Esophagus squamous epithelium (tissue), 5 donors: ENCODE results near the gene MBNL1. TPM values are rescaled to one million over a fixed set of nuclear protein-coding genes. Genes with fewer than 3 reads are reported as not detected.

Experiments used
- DNase-seq: peaks from one replicate; lab custom pipeline; 2025; lab: John Stamatoyannopoulos, UW
- H3K27ac ChIP-seq, 4 donors: fragments of 200-600 bp; sonication (generic); one replicate each; pipeline ENCODE4 v1.5.1; 2016 to 2019; ENCODE audit warnings: mild to moderate bottlenecking in 1 of 4
- H3K27me3 ChIP-seq, 4 donors: fragments of 200-600 bp; sonication (generic); 1 replicate in 3 of 4; 2 replicates in 1 of 4; pipeline versions ENCODE4 v1.5.1 to v1.6.0; 2017 to 2021; ENCODE audit warnings: antibody characterized with exemption in 1 of 4
- H3K36me3 ChIP-seq, 3 donors: fragments of 200-600 bp; sonication (generic); one replicate each; pipeline ENCODE4 v1.5.1; 2016 to 2019
- H3K4me1 ChIP-seq, 3 donors: fragments of 200-600 bp; sonication (generic); one replicate each; pipeline ENCODE4 v1.5.1; 2017 to 2019
- H3K4me3 ChIP-seq, 4 donors: fragments of 200-600 bp; sonication (generic); 1 replicate in 3 of 4; 2 replicates in 1 of 4; pipeline ENCODE4 v1.5.1; 2016 to 2019; ENCODE audit warnings: mild to moderate bottlenecking in 2 of 4, moderate library complexity in 1 of 4
- H3K9me3 ChIP-seq, 3 donors: fragments of 200-600 bp; sonication (generic); one replicate each; pipeline ENCODE4 v1.5.1; 2016 to 2019
- POLR2A ChIP-seq, 4 donors: fragments of 450-650 bp; IDR thresholded peaks; one replicate each; pipeline ENCODE4 v1.6.1; 2017; ENCODE audit warnings: antibody characterized with exemption in 4 of 4, mild to moderate bottlenecking in 4 of 4, moderate library complexity in 3 of 4
- WGBS, 2 donors: methylation state at CpG; one replicate each; pipeline ENCODE4 v1.1.5; 2018; 5-methylcytosine and 5-hydroxymethylcytosine counted together
- intact Hi-C: fragments of 100-400 bp; cut with DNase I; formaldehyde crosslinking; loops from one replicate; pipeline ENCODE4 v1.15.0; 2022
- total RNA-seq, 4 donors: library from RNA; depleted of rRNA; stranded (reverse); fragments of >200 nt; gene quantifications; one replicate each; pipeline ENCODE4 v1.1.0, GENCODE V29; 2016
- TF ChIP-seq, protein P1 (sequence below), 6 experiments: fragments of 450-650 bp in 4 of 6; fragments of 200-600 bp in 2 of 6; sonication (generic) in 2 of 6; IDR thresholded peaks; one replicate each; pipeline ENCODE4 v1.5.1; 2016 to 2019; ENCODE audit warnings: antibody characterized with exemption in 6 of 6, mild to moderate bottlenecking in 4 of 6, moderate library complexity in 4 of 6
- donor health status: DM: yes; HTN: yes; CAD: no.

MBNL1 gene
- total RNA-seq, 4 donors from 2014 or later, result 94.0 to 318 (median 161) TPM

DNA sequence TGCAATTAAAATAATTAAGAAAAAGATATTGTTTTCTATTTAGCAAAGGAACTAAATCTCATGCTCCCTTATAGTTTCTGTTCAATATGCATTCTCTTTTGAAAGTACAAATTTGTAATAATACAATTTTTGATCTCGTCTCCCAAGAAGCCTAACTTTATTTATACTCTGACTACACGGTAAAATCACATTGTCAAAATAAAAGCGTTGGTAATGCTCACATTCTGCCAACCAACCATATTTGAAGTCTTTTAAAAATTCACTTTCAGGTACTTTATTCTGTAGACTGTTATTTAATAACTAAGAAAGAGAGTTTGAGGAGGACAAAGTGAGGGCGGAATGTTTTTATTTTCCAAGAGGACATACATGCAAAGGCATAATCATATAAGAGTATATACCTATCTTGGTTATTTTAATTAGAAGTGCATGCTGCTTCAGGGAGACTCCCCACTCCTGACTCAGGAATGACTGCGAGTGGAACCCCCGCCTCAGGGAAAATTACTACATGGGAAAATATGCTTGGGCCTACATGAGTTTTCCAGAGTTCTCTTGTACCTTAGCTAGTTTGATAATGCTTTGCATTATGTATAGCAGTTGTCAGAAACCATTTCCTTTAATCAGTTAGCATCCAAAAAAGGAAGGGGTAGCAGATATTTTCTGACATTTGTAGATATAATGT, 19.3 kb downstream of the MBNL1 start:
- TF ChIP-seq, protein P1, sequence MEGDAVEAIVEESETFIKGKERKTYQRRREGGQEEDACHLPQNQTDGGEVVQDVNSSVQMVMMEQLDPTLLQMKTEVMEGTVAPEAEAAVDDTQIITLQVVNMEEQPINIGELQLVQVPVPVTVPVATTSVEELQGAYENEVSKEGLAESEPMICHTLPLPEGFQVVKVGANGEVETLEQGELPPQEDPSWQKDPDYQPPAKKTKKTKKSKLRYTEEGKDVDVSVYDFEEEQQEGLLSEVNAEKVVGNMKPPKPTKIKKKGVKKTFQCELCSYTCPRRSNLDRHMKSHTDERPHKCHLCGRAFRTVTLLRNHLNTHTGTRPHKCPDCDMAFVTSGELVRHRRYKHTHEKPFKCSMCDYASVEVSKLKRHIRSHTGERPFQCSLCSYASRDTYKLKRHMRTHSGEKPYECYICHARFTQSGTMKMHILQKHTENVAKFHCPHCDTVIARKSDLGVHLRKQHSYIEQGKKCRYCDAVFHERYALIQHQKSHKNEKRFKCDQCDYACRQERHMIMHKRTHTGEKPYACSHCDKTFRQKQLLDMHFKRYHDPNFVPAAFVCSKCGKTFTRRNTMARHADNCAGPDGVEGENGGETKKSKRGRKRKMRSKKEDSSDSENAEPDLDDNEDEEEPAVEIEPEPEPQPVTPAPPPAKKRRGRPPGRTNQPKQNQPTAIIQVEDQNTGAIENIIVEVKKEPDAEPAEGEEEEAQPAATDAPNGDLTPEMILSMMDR (IDR thresholded peaks at IDR 0.05), result no peak
- no peak for TF ChIP-seq POLR2A (IDR thresholded peaks at IDR 0.05)
- peak overlapping the region in 1 of 4 donors; percentile 23 for H3K27ac ChIP-seq
- WGBS, 2 donors, result 38 to 42% methylated on average over 6 of the region's 6 CpGs
- H3K9me3 ChIP-seq, result no peaks in the 10 kb centered on the region
- H3K4me3 ChIP-seq, result no peak overlapping the region
- intact Hi-C loops, result no loop called here
- DNase-seq, result no peak
- no peaks in the 10 kb centered on the region for H3K27me3 ChIP-seq
- peaks cover 9 to 79% (median 50%) of the 10 kb centered on the region in 3 donors for H3K4me1 ChIP-seq
- peaks cover 0 to 5% (median 0%) of the 10 kb centered on the region in 3 donors for H3K36me3 ChIP-seq

DNA sequence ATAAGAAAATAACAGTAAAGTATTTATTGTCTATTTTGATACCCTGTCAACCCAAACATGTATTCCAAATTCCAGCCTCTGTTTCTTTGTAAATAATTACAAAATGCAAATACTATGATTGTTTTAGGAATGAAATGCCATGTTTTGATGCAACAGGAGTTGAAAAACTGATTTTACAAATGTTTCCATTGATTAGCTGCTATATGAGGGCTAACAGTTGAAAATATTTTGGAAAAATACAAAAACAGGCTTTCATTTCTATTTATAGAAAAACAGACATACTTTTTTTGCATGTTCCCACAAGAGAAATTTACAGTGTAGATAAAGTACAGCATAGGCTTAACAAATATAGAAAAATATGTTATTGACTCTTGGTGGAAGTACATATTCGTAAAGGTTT, 20.0 kb downstream of the MBNL1 start:
- H3K36me3 ChIP-seq, result peaks cover 0 to 5% (median 0%) of the 10 kb centered on the region in 3 donors
- no peak for DNase-seq
- no peak overlapping the region for H3K27ac ChIP-seq
- peaks cover 2 to 79% (median 46%) of the 10 kb centered on the region in 3 donors for H3K4me1 ChIP-seq
- H3K9me3 ChIP-seq, result no peaks in the 10 kb centered on the region
- TF ChIP-seq, protein P1 (IDR thresholded peaks at IDR 0.05), result no peak
- no peak for TF ChIP-seq POLR2A (IDR thresholded peaks at IDR 0.05)
- WGBS, 2 donors, result 81 to 82% methylated on average over 1 of the region's 1 CpG
- intact Hi-C loops, result no loop called here
- no peak overlapping the region for H3K4me3 ChIP-seq
- H3K27me3 ChIP-seq, result no peaks in the 10 kb centered on the region

DNA sequence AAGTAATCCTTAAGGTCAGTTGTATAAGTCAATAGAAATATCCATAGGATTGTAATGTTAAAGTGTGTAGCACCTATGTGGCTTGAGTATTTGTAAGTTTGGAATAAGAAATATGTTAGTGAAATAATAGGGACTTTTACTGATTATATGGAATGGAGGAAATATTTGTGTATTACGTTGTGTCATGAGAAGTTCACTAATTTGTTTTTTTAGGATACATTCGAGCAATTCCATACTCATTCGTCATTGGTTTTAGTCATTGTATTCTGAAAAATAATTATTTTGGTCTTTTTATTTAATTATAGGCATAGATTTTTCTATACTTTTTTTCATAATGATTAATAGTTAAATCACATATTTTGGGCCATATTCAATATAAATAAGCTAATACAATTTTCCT, 21.0 kb downstream of the MBNL1 start:
- TF ChIP-seq POLR2A (IDR thresholded peaks at IDR 0.05), result no peak
- TF ChIP-seq, protein P1 (IDR thresholded peaks at IDR 0.05), result no peak
- WGBS, 2 donors, result 69 to 78% methylated on average over 3 of the region's 3 CpGs
- Histone ChIP-seq H3K4me3 (no peak overlapping the region), H3K27me3 (no peaks in the 10 kb centered on the region), H3K9me3 (no peaks in the 10 kb centered on the region), H3K27ac (no peak overlapping the region), H3K4me1 (peaks cover 0 to 69% (median 45%) of the 10 kb centered on the region in 3 donors), H3K36me3 (peaks cover 0 to 5% (median 0%) of the 10 kb centered on the region in 3 donors)
- intact Hi-C loops, result no loop called here
- DNase-seq, result no peak

DNA sequence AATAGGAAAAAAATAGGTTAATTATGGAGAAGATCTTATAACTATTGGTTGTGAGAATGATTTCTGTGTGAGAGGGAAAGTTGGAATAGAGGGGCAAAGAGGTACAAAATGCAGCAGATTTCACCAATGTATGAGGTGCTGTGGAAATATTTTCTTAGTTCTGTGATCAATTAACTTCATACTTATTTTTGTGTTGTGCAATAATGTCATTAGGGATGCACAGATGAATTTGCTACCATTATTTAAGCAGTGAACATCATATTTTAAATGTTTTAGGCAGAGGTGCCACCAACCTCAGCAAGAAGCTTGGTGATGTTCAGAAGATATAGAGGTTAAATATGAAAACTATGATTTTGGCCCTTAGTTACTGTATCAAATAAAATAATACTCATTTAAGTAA, 21.6 kb downstream of the MBNL1 start:
- Histone ChIP-seq H3K4me1 (peaks cover 0 to 72% (median 51%) of the 10 kb centered on the region in 3 donors), H3K4me3 (no peak overlapping the region), H3K9me3 (no peaks in the 10 kb centered on the region), H3K27me3 (no peaks in the 10 kb centered on the region), H3K36me3 (peaks cover 0 to 5% (median 0%) of the 10 kb centered on the region in 3 donors), H3K27ac (no peak overlapping the region)
- intact Hi-C loops, result no loop called here
- no peak for TF ChIP-seq POLR2A (IDR thresholded peaks at IDR 0.05)
- TF ChIP-seq, protein P1 (IDR thresholded peaks at IDR 0.05), result no peak
- no peak for DNase-seq

DNA sequence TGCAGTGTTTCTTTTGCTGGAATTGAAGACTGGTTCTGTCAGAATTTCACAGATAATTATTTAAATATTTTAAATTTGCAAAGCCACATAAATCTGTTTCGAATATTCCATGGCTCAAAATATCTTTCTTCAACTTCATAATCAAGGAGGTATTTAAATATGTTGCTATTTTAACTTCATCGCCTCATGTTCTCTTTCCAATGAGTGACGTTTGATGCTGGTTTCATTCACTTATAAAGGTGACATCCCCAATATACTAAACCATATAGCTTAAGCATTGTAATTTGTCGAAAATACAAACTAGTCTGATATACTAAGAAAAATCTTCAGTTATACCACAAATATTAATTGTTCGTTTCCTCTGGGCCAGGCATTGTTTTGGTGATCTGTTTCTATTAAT, 22.5 kb downstream of the MBNL1 start:
- Histone ChIP-seq H3K4me3 (no peak overlapping the region), H3K9me3 (no peaks in the 10 kb centered on the region), H3K36me3 (peaks cover 0 to 5% (median 0%) of the 10 kb centered on the region in 3 donors), H3K27ac (no peak overlapping the region), H3K4me1 (peaks cover 0 to 75% (median 59%) of the 10 kb centered on the region in 3 donors), H3K27me3 (no peaks in the 10 kb centered on the region)
- 67 to 72% methylated on average over 5 of the region's 5 CpGs for WGBS, 2 donors
- intact Hi-C loops, result no loop called here
- TF ChIP-seq POLR2A (IDR thresholded peaks at IDR 0.05), result no peak
- TF ChIP-seq, protein P1 (IDR thresholded peaks at IDR 0.05), result no peak
- no peak for DNase-seq
